ENCODE data around the gene SLC41A1. TPM values are rescaled to one million over a fixed set of nuclear protein-coding genes. Genes with fewer than 3 reads are reported as not detected.

Gene SLC41A1
- polyA plus RNA-seq, 1 of the 3 experiments (the other 2 are of a cell fraction) = 18.3 TPM

GRCh38 chr1:205750138-205751035, 62.6 kb downstream of the SLC41A1 start, which contains the start of gene NUCKS1 (continued):
- TF ChIP-seq CTCF (IDR thresholded peaks at IDR 0.05) = 0 out of 2 replicates have a peak, but pooled peaks have one; percentile 15
- peak; percentile 27; the same call in 1 of the 2 replicates for TF ChIP-seq NFIC (IDR thresholded peaks at IDR 0.05; ENCODE audit: borderline replicate concordance)
- no peak for TF ChIP-seq EZH2phosphoT487 (IDR thresholded peaks at IDR 0.05; ENCODE audit: borderline replicate concordance, low read depth)
- TF ChIP-seq MXI1 (IDR thresholded peaks at IDR 0.05; ENCODE audit: low read depth, low read length) = no peak; the same call in 1 of the 2 replicates
- TF ChIP-seq MAX (IDR thresholded peaks at IDR 0.05; ENCODE audit: low read depth) = peak; percentile 80; the same call in 1 of the 2 replicates
- no peak for TF ChIP-seq ELF1 (IDR thresholded peaks at IDR 0.05)
- TF ChIP-seq ZBTB33 (IDR thresholded peaks at IDR 0.05; ENCODE audit: borderline replicate concordance, low read depth) = no peak
- TF ChIP-seq FOXM1 (IDR thresholded peaks at IDR 0.05; ENCODE audit: low read depth) = peak; percentile 100
- TF ChIP-seq IRF3 (IDR thresholded peaks at IDR 0.05; ENCODE audit: low read depth, low read length) = peak; percentile 63
- TF ChIP-seq PBX3 (IDR thresholded peaks at IDR 0.05) = peak; percentile 70
- no peak for TF ChIP-seq GATA2 (CRISPR knock-in tag; IDR thresholded peaks at IDR 0.05)
- TF ChIP-seq RFX5 (IDR thresholded peaks at IDR 0.05; ENCODE audit: low read length) = 0 out of 2 replicates have a peak, but pooled peaks have one; percentile 23
- no peak for TF ChIP-seq RXRA (IDR thresholded peaks at IDR 0.05; ENCODE audit: borderline replicate concordance, low read depth)
- TF ChIP-seq RAD21 (IDR thresholded peaks at IDR 0.05; ENCODE audit: low read length) = no peak
- TF ChIP-seq FOSL2 (IDR thresholded peaks at IDR 0.05; ENCODE audit: borderline replicate concordance, low read depth) = peak; percentile 3; the same call in 1 of the 2 replicates
- TF ChIP-seq TAF1 (IDR thresholded peaks at IDR 0.05; ENCODE audit: borderline replicate concordance, low read depth, low read length) = peak; percentile 67; the same call in 1 of the 2 replicates
- 0 out of 2 replicates have a peak, but pooled peaks have one; percentile 25 for TF ChIP-seq POLR2AphosphoS5 (IDR thresholded peaks at IDR 0.05; ENCODE audit: low read depth, low read length)
- TF ChIP-seq FOXJ3 (CRISPR knock-in tag; IDR thresholded peaks at IDR 0.05) = no peak

All from SK-N-SH (cell line).